ENCODE measurements around the gene FBXL16.

DNA sequence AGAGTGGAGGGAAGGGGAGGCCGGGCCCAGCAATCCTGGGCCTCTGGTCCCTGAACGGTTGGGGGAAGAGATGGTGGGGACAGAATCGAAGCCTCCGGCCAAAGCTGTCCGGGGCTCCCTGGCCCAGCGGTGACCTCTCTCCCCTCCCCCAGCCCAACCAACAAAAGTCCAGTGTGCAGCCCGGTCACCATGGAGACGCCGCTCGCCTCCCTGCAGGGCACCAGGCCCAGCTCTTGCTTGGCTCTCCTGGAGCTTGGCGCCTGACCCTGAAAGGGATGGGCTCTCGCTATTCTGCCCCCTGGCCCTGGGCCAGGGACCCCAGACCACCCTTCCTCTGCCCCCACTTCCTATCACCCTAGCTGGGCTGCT, 10.6 kb upstream of the FBXL16 start:
- TF ChIP-seq, protein P1, sequence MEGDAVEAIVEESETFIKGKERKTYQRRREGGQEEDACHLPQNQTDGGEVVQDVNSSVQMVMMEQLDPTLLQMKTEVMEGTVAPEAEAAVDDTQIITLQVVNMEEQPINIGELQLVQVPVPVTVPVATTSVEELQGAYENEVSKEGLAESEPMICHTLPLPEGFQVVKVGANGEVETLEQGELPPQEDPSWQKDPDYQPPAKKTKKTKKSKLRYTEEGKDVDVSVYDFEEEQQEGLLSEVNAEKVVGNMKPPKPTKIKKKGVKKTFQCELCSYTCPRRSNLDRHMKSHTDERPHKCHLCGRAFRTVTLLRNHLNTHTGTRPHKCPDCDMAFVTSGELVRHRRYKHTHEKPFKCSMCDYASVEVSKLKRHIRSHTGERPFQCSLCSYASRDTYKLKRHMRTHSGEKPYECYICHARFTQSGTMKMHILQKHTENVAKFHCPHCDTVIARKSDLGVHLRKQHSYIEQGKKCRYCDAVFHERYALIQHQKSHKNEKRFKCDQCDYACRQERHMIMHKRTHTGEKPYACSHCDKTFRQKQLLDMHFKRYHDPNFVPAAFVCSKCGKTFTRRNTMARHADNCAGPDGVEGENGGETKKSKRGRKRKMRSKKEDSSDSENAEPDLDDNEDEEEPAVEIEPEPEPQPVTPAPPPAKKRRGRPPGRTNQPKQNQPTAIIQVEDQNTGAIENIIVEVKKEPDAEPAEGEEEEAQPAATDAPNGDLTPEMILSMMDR (IDR thresholded peaks at IDR 0.05): no peak
- TF ChIP-seq, protein P2, sequence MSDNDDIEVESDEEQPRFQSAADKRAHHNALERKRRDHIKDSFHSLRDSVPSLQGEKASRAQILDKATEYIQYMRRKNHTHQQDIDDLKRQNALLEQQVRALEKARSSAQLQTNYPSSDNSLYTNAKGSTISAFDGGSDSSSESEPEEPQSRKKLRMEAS (IDR thresholded peaks at IDR 0.05): no peak
- TF ChIP-seq MAFK (IDR thresholded peaks at IDR 0.05; ENCODE audit: partially characterized antibody): no peak
- TF ChIP-seq HDAC2 (IDR thresholded peaks at IDR 0.05): no peak
- TF ChIP-seq CEBPB (IDR thresholded peaks at IDR 0.05): no peak
- TF ChIP-seq NFE2L2 (conservative IDR thresholded peaks at IDR 0.05; ENCODE audit: low read length): no peak
- no peak; the same call in 1 of the 2 replicates for TF ChIP-seq POLR2A (IDR thresholded peaks at IDR 0.05; ENCODE audit: low read length)

Data from A549 (cell line).